Vagina (tissue), 2 donors: ENCODE data around the gene EEF1AKMT4. TPM values are rescaled to one million over a fixed set of nuclear protein-coding genes. Genes with fewer than 3 reads are reported as not detected.

Source experiments
- microRNA counts, 2 donors: library from miRNA; unstranded; fragments of <30 nt; microRNA quantifications; one replicate each; lab custom pipeline; 2016 to 2017
- microRNA-seq: library from miRNA; unstranded; fragments of <30 nt; microRNA quantifications from one replicate; pipeline ENCODE4, GENCODE V29; 2017; ENCODE audit warnings: borderline number of aligned reads, borderline replicate concordance
- small RNA-seq: library from RNA; depleted of rRNA; stranded (forward); fragments of <200 nt; gene quantifications from one replicate; pipeline ENCODE3, GENCODE V24; 2016
- total RNA-seq: library from RNA; depleted of rRNA; stranded (reverse); fragments of >200 nt; gene quantifications from one replicate; pipeline ENCODE4 v1.2.3, GENCODE V29; 2016

Gene EEF1AKMT4
- total RNA-seq, 1 donor from 2014 or later = 5.6 TPM

MicroRNAs within 50 kb of the gene (microRNA counts, 767-probe panel; counts per million panel counts)
- microRNA hsa-miR-1224-3p (lab: Ali Mortazavi, UCI) (238 to 261 counts per million in 2 donors), microRNA hsa-miR-1224-5p (lab: Ali Mortazavi, UCI) (238 to 261 counts per million in 2 donors)

Small RNA genes lying within 50 kb of the gene (microRNA-seq; reads per million reads assigned to microRNA genes)
- gene MIR1224 = not detected

Small RNA genes lying within 50 kb of the gene (small RNA-seq; reads per million reads assigned to genes)
- 0.26 reads per million for gene MIR1224

Other genes with a start within 250 kb of the EEF1AKMT4 start
- gene ABCC5, start 231.8 kb upstream of the EEF1AKMT4 start, total RNA-seq = 67.5 TPM
- not detected for gene HTR3D, start 217.9 kb upstream of the EEF1AKMT4 start, total RNA-seq
- gene HTR3C, start 196.6 kb upstream of the EEF1AKMT4 start, total RNA-seq = not detected
- gene HTR3E, start 152.6 kb upstream of the EEF1AKMT4 start, total RNA-seq = not detected
- gene EIF2B5, start 114.3 kb upstream of the EEF1AKMT4 start, total RNA-seq = 30.2 TPM
- 39.0 TPM for gene DVL3, start 94.3 kb upstream of the EEF1AKMT4 start, total RNA-seq
- 223 TPM for gene AP2M1, start 74.8 kb upstream of the EEF1AKMT4 start, total RNA-seq
- 94.0 TPM for gene ABCF3, start 63.5 kb upstream of the EEF1AKMT4 start, total RNA-seq
- gene VWA5B2, start 20.1 kb upstream of the EEF1AKMT4 start, total RNA-seq = 0.98 TPM
- 58.2 TPM for gene ALG3, start 710 bp upstream of the EEF1AKMT4 start, total RNA-seq
- gene CAMK2N2, start 11.9 kb downstream of the EEF1AKMT4 start, total RNA-seq = not detected
- 1.7 TPM for gene ECE2, start 26.4 kb downstream of the EEF1AKMT4 start, total RNA-seq
- 108 TPM for gene PSMD2, start 49.6 kb downstream of the EEF1AKMT4 start, total RNA-seq
- gene EIF4G1, start 64.9 kb downstream of the EEF1AKMT4 start, total RNA-seq = 207 TPM
- gene FAM131A, start 87.9 kb downstream of the EEF1AKMT4 start, total RNA-seq = 28.5 TPM
- 8.1 TPM for gene CLCN2, start 111.9 kb downstream of the EEF1AKMT4 start, total RNA-seq
- 64.3 TPM for gene POLR2H, start 112.0 kb downstream of the EEF1AKMT4 start, total RNA-seq
- gene THPO, start 128.5 kb downstream of the EEF1AKMT4 start, total RNA-seq = 0.74 TPM
- 32.7 TPM for gene CHRD, start 130.4 kb downstream of the EEF1AKMT4 start, total RNA-seq